ENCODE measurements around the gene CCIN.
"Not testable (repeated sequence)": the region's sequence is repeated elsewhere in the genome, so short reads cannot be mapped to it uniquely, and the experiment has no call there.

CCIN gene

GRCh38 chr9:36169166-36169565 lies at the start of gene CCIN:
Gene CCIN (plus strand): TSS chr9:36169388. CDS start chr9:36169503, 115 bp downstream.
- ATAC-seq (no peak), DNase-seq (no peak)

GRCh38 chr9:36119476-36119875 lies 49.7 kb upstream of the CCIN start:
- ATAC-seq (no peak), DNase-seq (no peak)

GRCh38 chr9:36120705-36121104 lies 48.5 kb upstream of the CCIN start:
- ATAC-seq (no peak), DNase-seq (no peak)

GRCh38 chr9:36121971-36122370 lies 47.2 kb upstream of the CCIN start:
- DNase-seq (no peak), ATAC-seq (no peak)

- no peak for ATAC-seq
- DNase-seq, result no peak
Measured at GRCh38 chr9:36123515-36123914, 45.7 kb upstream of the CCIN start.

GRCh38 chr9:36125062-36125855 lies 43.9 kb upstream of the CCIN start:
- no peak for ATAC-seq
- no peak for DNase-seq

GRCh38 chr9:36126016-36126730 lies 43.0 kb upstream of the CCIN start:
- ATAC-seq (no peak), DNase-seq (no peak)

- ATAC-seq, result no peak
- DNase-seq, result no peak
Measured at GRCh38 chr9:36127652-36128244, 41.4 kb upstream of the CCIN start.

- no peak for DNase-seq
- ATAC-seq, result no peak
Measured at GRCh38 chr9:36128349-36128748, 40.8 kb upstream of the CCIN start.

GRCh38 chr9:36129139-36129538 lies 40.0 kb upstream of the CCIN start:
- ATAC-seq, result no peak
- DNase-seq, result no peak

GRCh38 chr9:36131666-36132065 lies 37.5 kb upstream of the CCIN start:
- not testable (repeated sequence) for DNase-seq, ATAC-seq

GRCh38 chr9:36132086-36132485 lies 37.1 kb upstream of the CCIN start:
- ATAC-seq (no peak), DNase-seq (no peak)

- DNase-seq (no peak), ATAC-seq (no peak)
Measured at GRCh38 chr9:36134761-36135505, 34.3 kb upstream of the CCIN start.

GRCh38 chr9:36135741-36136271 lies 33.4 kb upstream of the CCIN start:
- DNase-seq (no peak), ATAC-seq (no peak)

- ATAC-seq (peak; percentile 98), DNase-seq (peak; percentile 83)
Measured at GRCh38 chr9:36136272-36136893, 32.8 kb upstream of the CCIN start, which contains the start of gene GLIPR2. Gene GLIPR2 (plus strand): TSS chr9:36136733. CDS start chr9:36136779, 46 bp downstream.

GRCh38 chr9:36136894-36137391 lies 32.2 kb upstream of the CCIN start:
- DNase-seq, result no peak
- ATAC-seq, result peak; percentile 26

GRCh38 chr9:36137392-36138004 lies 31.7 kb upstream of the CCIN start:
- DNase-seq (no peak), ATAC-seq (no peak)

- no peak for ATAC-seq
Measured at GRCh38 chr9:36138496-36138895, 30.7 kb upstream of the CCIN start.

GRCh38 chr9:36138901-36139300 lies 30.3 kb upstream of the CCIN start:
- ATAC-seq, result no peak
- DNase-seq, result no peak

More at GRCh38 chr9:36138496-36138895, 30.7 kb upstream of the CCIN start:
- DNase-seq, result no peak

Data from stimulated activated naive CD8-positive, alpha-beta T cell treated with anti-CD3 and anti-CD28 coated beads, Interleukin-15, Interleukin-2, amounts not matched to agents 100 U/mL and 50 U/mL, for 24 hours (primary cell).